ENCODE results near the gene ACAN. TPM values are rescaled to one million over a fixed set of nuclear protein-coding genes. Genes with fewer than 3 reads are reported as not detected.

The ACAN gene
- total RNA-seq, 1 experiment from 2014 or later, result 0.59 TPM

GRCh38 chr15:88813960-88814359 is 10.7 kb downstream of the ACAN start:
- Histone ChIP-seq H3K36me3 (replicated peaks; ENCODE audit: control insufficient read depth, insufficient read depth, low read length) (no peaks in the 10 kb centered on the region), H3K4me3 (ENCODE audit: insufficient read depth, low read depth, low read length) (no peak overlapping the region), H3K27me3 (ENCODE audit: control insufficient read depth, insufficient read depth, low read length) (no peaks in the 10 kb centered on the region)
- DNase-seq, result no peak

GRCh38 chr15:88814393-88814792 is 11.2 kb downstream of the ACAN start:
- H3K27me3 ChIP-seq (ENCODE audit: control insufficient read depth, insufficient read depth, low read length), result no peaks in the 10 kb centered on the region
- H3K36me3 ChIP-seq (replicated peaks; ENCODE audit: control insufficient read depth, insufficient read depth, low read length), result no peaks in the 10 kb centered on the region
- DNase-seq, result no peak

GRCh38 chr15:88818920-88819319 is 15.7 kb downstream of the ACAN start:
- Histone ChIP-seq H3K27me3 (ENCODE audit: control insufficient read depth, insufficient read depth, low read length) (no peaks in the 10 kb centered on the region), H3K4me3 (ENCODE audit: insufficient read depth, low read depth, low read length) (no peak overlapping the region), H3K36me3 (replicated peaks; ENCODE audit: control insufficient read depth, insufficient read depth, low read length) (no peaks in the 10 kb centered on the region)
- no peak for DNase-seq

More at GRCh38 chr15:88814393-88814792, 11.2 kb downstream of the ACAN start:
- H3K4me3 ChIP-seq (ENCODE audit: insufficient read depth, low read depth, low read length), result no peak overlapping the region

GRCh38 chr15:88821993-88822392 is 18.8 kb downstream of the ACAN start:
- Histone ChIP-seq H3K4me3 (ENCODE audit: insufficient read depth, low read depth, low read length) (no peak overlapping the region), H3K27me3 (ENCODE audit: control insufficient read depth, insufficient read depth, low read length) (no peaks in the 10 kb centered on the region), H3K36me3 (replicated peaks; ENCODE audit: control insufficient read depth, insufficient read depth, low read length) (no peaks in the 10 kb centered on the region)
- no peak for DNase-seq

GRCh38 chr15:88828791-88829190 is 25.6 kb downstream of the ACAN start:
- DNase-seq, result no peak
- H3K27me3 ChIP-seq (ENCODE audit: control insufficient read depth, insufficient read depth, low read length), result no peaks in the 10 kb centered on the region

GRCh38 chr15:88830016-88830415 is 26.8 kb downstream of the ACAN start:
- Histone ChIP-seq H3K27me3 (ENCODE audit: control insufficient read depth, insufficient read depth, low read length) (no peaks in the 10 kb centered on the region), H3K36me3 (replicated peaks; ENCODE audit: control insufficient read depth, insufficient read depth, low read length) (no peaks in the 10 kb centered on the region), H3K4me3 (ENCODE audit: insufficient read depth, low read depth, low read length) (no peak overlapping the region)
- no peak for DNase-seq

More at GRCh38 chr15:88828791-88829190, 25.6 kb downstream of the ACAN start:
- Histone ChIP-seq H3K4me3 (ENCODE audit: insufficient read depth, low read depth, low read length) (no peak overlapping the region), H3K36me3 (replicated peaks; ENCODE audit: control insufficient read depth, insufficient read depth, low read length) (no peaks in the 10 kb centered on the region)

- DNase-seq, result no peak
- Histone ChIP-seq H3K4me3 (ENCODE audit: insufficient read depth, low read depth, low read length) (no peak overlapping the region), H3K27me3 (ENCODE audit: control insufficient read depth, insufficient read depth, low read length) (no peaks in the 10 kb centered on the region), H3K36me3 (replicated peaks; ENCODE audit: control insufficient read depth, insufficient read depth, low read length) (no peaks in the 10 kb centered on the region)
These were observed 29.8 kb downstream of the ACAN start for GRCh38 chr15:88832820-88833730.

GRCh38 chr15:88833731-88834100 is 30.5 kb downstream of the ACAN start:
- no peaks in the 10 kb centered on the region for H3K36me3 ChIP-seq (replicated peaks; ENCODE audit: control insufficient read depth, insufficient read depth, low read length)
- no peak for DNase-seq
- no peak overlapping the region for H3K4me3 ChIP-seq (ENCODE audit: insufficient read depth, low read depth, low read length)
- H3K27me3 ChIP-seq (ENCODE audit: control insufficient read depth, insufficient read depth, low read length), result no peaks in the 10 kb centered on the region

GRCh38 chr15:88834211-88834812 is 31.1 kb downstream of the ACAN start:
- peak; percentile 89 for DNase-seq
- H3K27me3 ChIP-seq (ENCODE audit: control insufficient read depth, insufficient read depth, low read length), result no peaks in the 10 kb centered on the region
- no peak overlapping the region for H3K4me3 ChIP-seq (ENCODE audit: insufficient read depth, low read depth, low read length)
- H3K36me3 ChIP-seq (replicated peaks; ENCODE audit: control insufficient read depth, insufficient read depth, low read length), result no peaks in the 10 kb centered on the region

- no peak for DNase-seq
- no peaks in the 10 kb centered on the region for H3K36me3 ChIP-seq (replicated peaks; ENCODE audit: control insufficient read depth, insufficient read depth, low read length)
These were observed 31.9 kb downstream of the ACAN start for GRCh38 chr15:88835119-88835518.

GRCh38 chr15:88835646-88836045 is 32.4 kb downstream of the ACAN start:
- no peak for DNase-seq
- Histone ChIP-seq H3K27me3 (ENCODE audit: control insufficient read depth, insufficient read depth, low read length) (no peaks in the 10 kb centered on the region), H3K4me3 (ENCODE audit: insufficient read depth, low read depth, low read length) (no peak overlapping the region), H3K36me3 (replicated peaks; ENCODE audit: control insufficient read depth, insufficient read depth, low read length) (no peaks in the 10 kb centered on the region)

More at GRCh38 chr15:88835119-88835518, 31.9 kb downstream of the ACAN start:
- Histone ChIP-seq H3K27me3 (ENCODE audit: control insufficient read depth, insufficient read depth, low read length) (no peaks in the 10 kb centered on the region), H3K4me3 (ENCODE audit: insufficient read depth, low read depth, low read length) (no peak overlapping the region)

GRCh38 chr15:88838667-88839066 is 35.4 kb downstream of the ACAN start:
- Histone ChIP-seq H3K36me3 (replicated peaks; ENCODE audit: control insufficient read depth, insufficient read depth, low read length) (no peaks in the 10 kb centered on the region), H3K4me3 (ENCODE audit: insufficient read depth, low read depth, low read length) (no peak overlapping the region), H3K27me3 (ENCODE audit: control insufficient read depth, insufficient read depth, low read length) (no peaks in the 10 kb centered on the region)
- DNase-seq, result peak; percentile 67

- H3K36me3 ChIP-seq (replicated peaks; ENCODE audit: control insufficient read depth, insufficient read depth, low read length), result no peaks in the 10 kb centered on the region
- no peaks in the 10 kb centered on the region for H3K27me3 ChIP-seq (ENCODE audit: control insufficient read depth, insufficient read depth, low read length)
- H3K4me3 ChIP-seq (ENCODE audit: insufficient read depth, low read depth, low read length), result no peak overlapping the region
- DNase-seq, result no peak
These were observed 35.9 kb downstream of the ACAN start for GRCh38 chr15:88839146-88839545.

- no peaks in the 10 kb centered on the region for H3K27me3 ChIP-seq (ENCODE audit: control insufficient read depth, insufficient read depth, low read length)
- H3K36me3 ChIP-seq (replicated peaks; ENCODE audit: control insufficient read depth, insufficient read depth, low read length), result no peaks in the 10 kb centered on the region
- DNase-seq, result no peak
- no peak overlapping the region for H3K4me3 ChIP-seq (ENCODE audit: insufficient read depth, low read depth, low read length)
These were observed 36.7 kb downstream of the ACAN start for GRCh38 chr15:88839961-88840360.

- DNase-seq, result no peak
- Histone ChIP-seq H3K27me3 (ENCODE audit: control insufficient read depth, insufficient read depth, low read length) (no peaks in the 10 kb centered on the region), H3K36me3 (replicated peaks; ENCODE audit: control insufficient read depth, insufficient read depth, low read length) (no peaks in the 10 kb centered on the region), H3K4me3 (ENCODE audit: insufficient read depth, low read depth, low read length) (no peak overlapping the region)
These were observed 38.0 kb downstream of the ACAN start for GRCh38 chr15:88841236-88841635.
